ENCODE results near the gene MICAL3.
"Not testable (repeated sequence)": the region's sequence is repeated elsewhere in the genome, so short reads cannot be mapped to it uniquely, and the experiment has no call there.

The MICAL3 gene

GRCh38 chr22:17773606-17774205, 250.7 kb downstream of the MICAL3 start:
- peak; percentile 47 for DNase-seq

GRCh38 chr22:17772958-17773605, 251.3 kb downstream of the MICAL3 start:
- peak; percentile 67 for DNase-seq

- DNase-seq = peak; percentile 27
These were observed 252.0 kb downstream of the MICAL3 start for GRCh38 chr22:17772249-17772957.

GRCh38 chr22:17770180-17771077, 253.9 kb downstream of the MICAL3 start:
- DNase-seq = no peak

GRCh38 chr22:17769716-17770082, 254.7 kb downstream of the MICAL3 start:
- DNase-seq = no peak

- peak; percentile 70 for DNase-seq
These were observed 255.2 kb downstream of the MICAL3 start for GRCh38 chr22:17769013-17769715.

- peak; percentile 77 for DNase-seq
These were observed 256.9 kb downstream of the MICAL3 start for GRCh38 chr22:17767233-17768065.

- not testable (repeated sequence) for DNase-seq
These were observed 259.5 kb downstream of the MICAL3 start for GRCh38 chr22:17764852-17765251.

- DNase-seq = no peak
These were observed 260.3 kb downstream of the MICAL3 start for GRCh38 chr22:17764036-17764435.

- not testable (repeated sequence) for DNase-seq
These were observed 260.9 kb downstream of the MICAL3 start for GRCh38 chr22:17763442-17763841.

- no peak for DNase-seq
These were observed 263.2 kb downstream of the MICAL3 start for GRCh38 chr22:17761138-17761488.

GRCh38 chr22:17754233-17754925, 270.0 kb downstream of the MICAL3 start:
- DNase-seq = peak; percentile 36

GRCh38 chr22:17753401-17753989, 270.9 kb downstream of the MICAL3 start:
- DNase-seq = peak; percentile 83

GRCh38 chr22:17751596-17751995, 272.8 kb downstream of the MICAL3 start:
- no peak for DNase-seq

GRCh38 chr22:17749605-17750395, 274.6 kb downstream of the MICAL3 start:
- DNase-seq = no peak

GRCh38 chr22:17748555-17749353, 275.6 kb downstream of the MICAL3 start:
- no peak for DNase-seq

GRCh38 chr22:17746916-17747315, 277.4 kb downstream of the MICAL3 start:
- no peak for DNase-seq

GRCh38 chr22:17744430-17744829, 279.9 kb downstream of the MICAL3 start:
- no peak for DNase-seq
